WTC11 (cell line): ENCODE measurements around the gene DDIAS. TPM values are rescaled to one million over a fixed set of nuclear protein-coding genes. Genes with fewer than 3 reads are reported as not detected.
"Not testable (repeated sequence)": the region's sequence is repeated elsewhere in the genome, so short reads cannot be mapped to it uniquely, and the experiment has no call there.

ENCODE experiments used
- ATAC-seq: fragments of 200-7000 bp; cut with Tn5 transposase; 2 replicates; pipeline ENCODE4 v1.10.0; 2021; ENCODE audit warnings: mild to moderate bottlenecking, moderate library complexity
- CTCF ChIA-PET: fragments of 300-600 bp; sonication (Branson Sonifier 250); formaldehyde crosslinking; loops from one replicate; lab custom pipeline; 2021; ENCODE audit warnings: antibody characterized with exemption; lab: Charles Lee
- POLR2A ChIA-PET: fragments of 350-600 bp; sonication (Branson Sonifier 250); formaldehyde crosslinking; loops from one replicate; lab custom pipeline; 2021; ENCODE audit warnings: antibody characterized with exemption; lab: Charles Lee
- DNase-seq: peaks from one replicate; pipeline ENCODE4 v3.0.0; 2021; ENCODE audit warnings: low spot score
- H3K27ac Mint-ChIP-seq: 2 replicates; pipeline ENCODE4 v1.8.0; 2021; ENCODE audit warnings: mixed read lengths
- H3K27me3 Mint-ChIP-seq: 2 replicates; pipeline ENCODE4 v1.8.0; 2021; ENCODE audit warnings: low read depth, mild to moderate bottlenecking, moderate library complexity, mixed read lengths
- H3K36me3 Mint-ChIP-seq: 2 replicates; pipeline ENCODE4 v1.8.0; 2021; ENCODE audit warnings: mixed read lengths
- H3K4me1 Mint-ChIP-seq: 2 replicates; pipeline ENCODE4 v1.8.0; 2022; ENCODE audit warnings: mixed read lengths
- H3K4me3 Mint-ChIP-seq: 2 replicates; pipeline ENCODE4 v1.8.0; 2021; ENCODE audit warnings: mild to moderate bottlenecking, moderate library complexity, mixed read lengths
- H3K9me3 Mint-ChIP-seq: 2 replicates; pipeline ENCODE4 v1.8.0; 2021; ENCODE audit warnings: mixed read lengths
- AFF4 ChIP-seq: sonication (generic); formaldehyde crosslinking; IDR thresholded peaks from 2 replicates; pipeline ENCODE4 v1.8.1; 2023; ENCODE audit warnings: mild to moderate bottlenecking, missing genetic modification reagents, borderline replicate concordance
- CBFB ChIP-seq: sonication (generic); formaldehyde crosslinking; IDR thresholded peaks from 2 replicates; pipeline ENCODE4 v1.8.1; 2022; ENCODE audit warnings: mild to moderate bottlenecking, low read depth, missing genetic modification reagents
- CTCF ChIP-seq: fragments of 200-600 bp; IDR thresholded peaks from 2 replicates; pipeline ENCODE4 v1.8.0; 2022; ENCODE audit warnings: antibody characterized with exemption
- ELF4 ChIP-seq: sonication (generic); formaldehyde crosslinking; IDR thresholded peaks from 2 replicates; pipeline ENCODE4 v1.8.1; 2022; ENCODE audit warnings: low read depth, mild to moderate bottlenecking, moderate library complexity, missing genetic modification reagents
- EMX1 ChIP-seq: fragments of 250-450 bp; sonication (Bioruptor Pico); IDR thresholded peaks from 2 replicates; pipeline ENCODE4 v1.8.0; 2021; ENCODE audit warnings: mild to moderate bottlenecking
- ETV6 ChIP-seq: sonication (generic); formaldehyde crosslinking; IDR thresholded peaks from 2 replicates; pipeline ENCODE4 v1.8.1; 2022; ENCODE audit warnings: mild to moderate bottlenecking, missing genetic modification reagents
- FOXJ3 ChIP-seq: sonication (generic); formaldehyde crosslinking; IDR thresholded peaks from 2 replicates; pipeline ENCODE4 v1.9.0; 2021; ENCODE audit warnings: missing genetic modification reagents, mild to moderate bottlenecking, borderline replicate concordance
- FOXP1 ChIP-seq: sonication (generic); formaldehyde crosslinking; IDR thresholded peaks from 2 replicates; pipeline ENCODE4 v1.8.0; 2022; ENCODE audit warnings: missing genetic modification reagents, mild to moderate bottlenecking, moderate library complexity, borderline replicate concordance
- GRHL2 ChIP-seq: fragments of 250-450 bp; sonication (Bioruptor Pico); IDR thresholded peaks from 2 replicates; pipeline ENCODE4 v1.8.0; 2022; ENCODE audit warnings: mild to moderate bottlenecking, moderate library complexity; ENCODE audit not compliant: insufficient replicate concordance, severe bottlenecking
- GTF2I ChIP-seq: fragments of 250-450 bp; sonication (Bioruptor Pico); conservative IDR thresholded peaks from 2 replicates; pipeline ENCODE4 v1.4.0; 2021; ENCODE audit warnings: mild to moderate bottlenecking
- JAZF1 ChIP-seq: fragments of 250-450 bp; sonication (Bioruptor Pico); IDR thresholded peaks from 2 replicates; pipeline ENCODE4 v1.9.0; 2021; ENCODE audit warnings: moderate library complexity, mild to moderate bottlenecking, inconsistent platforms
- NFATC4 ChIP-seq: fragments of 250-450 bp; sonication (Bioruptor Pico); IDR thresholded peaks from 2 replicates; pipeline ENCODE4 v1.9.0; 2021; ENCODE audit warnings: mild to moderate bottlenecking
- NFYB ChIP-seq: sonication (generic); formaldehyde crosslinking; conservative IDR thresholded peaks from 2 replicates; pipeline ENCODE4 v1.8.0; 2022; ENCODE audit warnings: low read depth, missing genetic modification reagents
- NR1H2 ChIP-seq: sonication (generic); formaldehyde crosslinking; IDR thresholded peaks from 2 replicates; pipeline ENCODE4 v1.9.0; 2021; ENCODE audit warnings: mild to moderate bottlenecking, moderate library complexity, missing genetic modification reagents
- OVOL2 ChIP-seq: fragments of 250-450 bp; sonication (Bioruptor Pico); IDR thresholded peaks from 2 replicates; pipeline ENCODE4 v1.9.0; 2021; ENCODE audit warnings: mild to moderate bottlenecking, borderline replicate concordance
- SP1 ChIP-seq: sonication (generic); formaldehyde crosslinking; conservative IDR thresholded peaks from 2 replicates; pipeline ENCODE4 v1.8.1; 2022; ENCODE audit warnings: missing genetic modification reagents
- TEAD1 ChIP-seq: sonication (generic); formaldehyde crosslinking; IDR thresholded peaks from 2 replicates; pipeline ENCODE4 v1.8.0; 2022; ENCODE audit warnings: mild to moderate bottlenecking, missing genetic modification reagents
- TP53 ChIP-seq: sonication (generic); formaldehyde crosslinking; IDR thresholded peaks from 2 replicates; pipeline ENCODE4 v1.8.1; 2023; ENCODE audit warnings: mild to moderate bottlenecking, missing genetic modification reagents
- USF2 ChIP-seq: sonication (generic); formaldehyde crosslinking; IDR thresholded peaks from 2 replicates; pipeline ENCODE4 v1.8.1; 2023; ENCODE audit warnings: mild to moderate bottlenecking, missing genetic modification reagents, moderate library complexity
- ZNF219 ChIP-seq: sonication (generic); formaldehyde crosslinking; IDR thresholded peaks from 2 replicates; pipeline ENCODE4 v1.8.0; 2023; ENCODE audit warnings: missing genetic modification reagents, mild to moderate bottlenecking, borderline replicate concordance
- ZNF232 ChIP-seq: sonication (generic); formaldehyde crosslinking; IDR thresholded peaks from 2 replicates; pipeline ENCODE4 v1.8.0; 2022; ENCODE audit warnings: mild to moderate bottlenecking, missing genetic modification reagents
- ZNF425 ChIP-seq: fragments of 250-450 bp; sonication (Bioruptor Pico); conservative IDR thresholded peaks from 2 replicates; pipeline ENCODE4 v1.9.0; 2021; ENCODE audit warnings: mild to moderate bottlenecking
- ZNF532 ChIP-seq: fragments of 250-450 bp; sonication (Bioruptor Pico); IDR thresholded peaks from 2 replicates; pipeline ENCODE4 v1.9.0; 2021; ENCODE audit warnings: mild to moderate bottlenecking, borderline replicate concordance
- total RNA-seq: library from RNA; stranded (reverse); gene quantifications from 3 replicates; pipeline ENCODE4 v1.2.3, GENCODE V29; 2021

DDIAS gene
- total RNA-seq, 1 experiment from 2014 or later, result 28.7 TPM

GRCh38 chr11:82960779-82961143 lies 59.2 kb downstream of the DDIAS start (continued):
- TF ChIP-seq ZNF425, result no peak
- TF ChIP-seq FOXJ3 (CRISPR knock-in tag), result no peak
- TF ChIP-seq EMX1 (CRISPR knock-in tag), result no peak
- TF ChIP-seq SP1, result no peak

GRCh38 chr11:82962021-82962420 lies 60.5 kb downstream of the DDIAS start:
- CTCF ChIA-PET, H3K27me3 Mint-ChIP-seq, H3K4me1 Mint-ChIP-seq, H3K27ac Mint-ChIP-seq, H3K9me3 Mint-ChIP-seq, H3K36me3 Mint-ChIP-seq, H3K4me3 Mint-ChIP-seq, POLR2A ChIA-PET, ATAC-seq, DNase-seq: not testable (repeated sequence)

GRCh38 chr11:82967381-82967780 lies 65.8 kb downstream of the DDIAS start:
- no peaks in the 10 kb centered on the region for H3K36me3 Mint-ChIP-seq
- H3K27ac Mint-ChIP-seq, result no peak overlapping the region
- TF ChIP-seq ZNF532 (CRISPR knock-in tag) (no peak), ZNF219 (CRISPR knock-in tag) (no peak), CTCF (no peak), JAZF1 (CRISPR knock-in tag) (no peak), TEAD1 (CRISPR knock-in tag) (no peak), EMX1 (CRISPR knock-in tag) (no peak), USF2 (CRISPR knock-in tag) (no peak), ZNF232 (CRISPR knock-in tag) (no peak), ETV6 (no peak), OVOL2 (no peak), GRHL2 (CRISPR knock-in tag) (no peak), TP53 (CRISPR knock-in tag) (no peak), NFYB (CRISPR knock-in tag) (no peak), FOXP1 (CRISPR knock-in tag) (no peak), CBFB (CRISPR knock-in tag) (no peak), AFF4 (CRISPR knock-in tag) (no peak), ELF4 (CRISPR knock-in tag) (no peak), NR1H2 (no peak), NFATC4 (no peak), GTF2I (CRISPR knock-in tag) (no peak)
- POLR2A ChIA-PET, result interaction anchor here (0.7 kb wide), 1 partner anchor 234 kb away, joined by 3 read pairs; the partner anchor contains the start of gene FAM181B
- H3K4me3 Mint-ChIP-seq, result no peak overlapping the region
- H3K4me1 Mint-ChIP-seq, result no peaks in the 10 kb centered on the region
- CTCF ChIA-PET, result interaction anchor here (0.6 kb wide), 1 partner anchor 42 kb away, joined by 5 read pairs; no protein-coding TSS in a partner anchor
- no peaks in the 10 kb centered on the region for H3K27me3 Mint-ChIP-seq
- ATAC-seq, result no peak
- no peaks in the 10 kb centered on the region for H3K9me3 Mint-ChIP-seq
- no peak for DNase-seq
